GM12878 (cell line): ENCODE measurements around the gene SOX9. TPM values are rescaled to one million over a fixed set of nuclear protein-coding genes. Genes with fewer than 3 reads are reported as not detected.

Experiments used
- ATAC-seq: fragments of 200-7000 bp; cut with Tn5 transposase; 3 replicates; pipeline ENCODE4 v1.9.1; 2020; ENCODE audit warnings: mild to moderate bottlenecking, moderate library complexity
- BruUV-seq: library from RNA; stranded (reverse); fragments of 400-500 nt; replicated peaks from 2 replicates; lab custom pipeline; 2021; lab: Mats Ljungman, UMichigan
- CTCF ChIA-PET: fragments of 300-600 bp; sonication (Branson Sonifier 250); formaldehyde crosslinking; extraction: SDS; loops from one replicate; lab custom pipeline; 2021; ENCODE audit warnings: inconsistent platforms; lab: Yijun Ruan, JAX
- POLR2A ChIA-PET: fragments of 350-600 bp; formaldehyde crosslinking; extraction: SDS; loops from one replicate; lab custom pipeline; 2021; ENCODE audit warnings: inconsistent platforms; lab: Charles Lee
- RAD21 ChIA-PET: fragments of 300-600 bp; sonication (Branson Sonifier 250); formaldehyde crosslinking; loops from one replicate; lab custom pipeline; 2023; ENCODE audit warnings: antibody characterized with exemption; ENCODE audit not compliant: unreplicated experiment; lab: Charles Lee
- SMC1A ChIA-PET: fragments of 300-600 bp; sonication (Branson Sonifier 250); formaldehyde crosslinking; loops from one replicate; lab custom pipeline; 2023; ENCODE audit not compliant: unreplicated experiment, uncharacterized antibody; lab: Charles Lee
- DNase-seq: peaks from one replicate; pipeline ENCODE4 v3.0.0-alpha.2; 2011; ENCODE audit warnings: low read depth, low spot score
- FAIRE-seq: peaks from 3 replicates; lab custom pipeline; 2011; peaks lifted over from hg19 to GRCh38; lab: Jason Lieb, UNC
- H2AFZ ChIP-seq: 2 replicates; pipeline ENCODE4 v1.6.0; 2011; ENCODE audit warnings: low read depth, low read length, control low read depth; ENCODE audit not compliant: control insufficient read depth
- H3K27ac ChIP-seq: 2 replicates; pipeline ENCODE4 v1.5.1; 2011; ENCODE audit warnings: control low read depth; ENCODE audit not compliant: control insufficient read depth, insufficient read depth
- H3K27me3 ChIP-seq, 2 experiments: replicated peaks in 1 of 2; 2 replicates each; pipeline versions ENCODE4 v1.6.0 to v1.6.1; 2011; ENCODE audit warnings: low read length in 1 of 2; ENCODE audit not compliant: control insufficient read depth in 2 of 2, insufficient read depth in 2 of 2
- H3K36me3 ChIP-seq, 2 experiments: 2 replicates each; pipeline ENCODE4 v1.5.1; 2011; ENCODE audit warnings: low read length in 1 of 2; ENCODE audit not compliant: control insufficient read depth in 2 of 2, insufficient read depth in 2 of 2
- H3K4me1 ChIP-seq: 2 replicates; pipeline ENCODE4 v1.6.1; 2011; ENCODE audit warnings: mild to moderate bottlenecking, low read length, moderate library complexity, mixed read lengths; ENCODE audit not compliant: control insufficient read depth, insufficient read depth
- H3K4me2 ChIP-seq: 2 replicates; pipeline ENCODE4 v1.6.0; 2011; ENCODE audit warnings: control low read depth; ENCODE audit not compliant: control insufficient read depth, insufficient read depth
- H3K4me3 ChIP-seq: fragments of 200-600 bp; sonication (generic); 2 replicates; pipeline ENCODE4 v1.5.1; 2016
- H3K79me2 ChIP-seq: 2 replicates; pipeline ENCODE4 v1.6.0; 2011; ENCODE audit warnings: low read length; ENCODE audit not compliant: control insufficient read depth, insufficient read depth
- H3K9ac ChIP-seq: 2 replicates; pipeline ENCODE4 v1.8.0; 2011; ENCODE audit warnings: low read length, control low read depth, mixed read lengths; ENCODE audit not compliant: control insufficient read depth, insufficient read depth
- H3K9me3 ChIP-seq: replicated peaks from 3 replicates; pipeline ENCODE4 v1.5.1; 2011; ENCODE audit warnings: mild to moderate bottlenecking, low read length; ENCODE audit not compliant: control insufficient read depth, insufficient read depth
- H4K20me1 ChIP-seq: 2 replicates; pipeline ENCODE4 v1.6.0; 2011; ENCODE audit not compliant: control insufficient read depth, insufficient read depth
- ATF7 ChIP-seq: fragments of 450-650 bp; IDR thresholded peaks from 2 replicates; pipeline ENCODE4 v1.6.1; 2016; ENCODE audit warnings: low read depth, mild to moderate bottlenecking
- BACH1 ChIP-seq: fragments of 450-650 bp; IDR thresholded peaks from 2 replicates; pipeline ENCODE4 v1.6.1; 2017; ENCODE audit warnings: mild to moderate bottlenecking, borderline replicate concordance
- CHD2 ChIP-seq: IDR thresholded peaks from 2 replicates; pipeline ENCODE4 v1.6.1; 2011; ENCODE audit warnings: low read depth, low read length, improper control_type of control experiment, borderline replicate concordance
- FOXM1 ChIP-seq: IDR thresholded peaks from 2 replicates; pipeline ENCODE4 v1.6.1; 2012; ENCODE audit warnings: low read depth, mild to moderate bottlenecking, inconsistent platforms, low read length, moderate library complexity
- MXI1 ChIP-seq: fragments of 150-350 bp; IDR thresholded peaks from 2 replicates; pipeline ENCODE4 v1.6.1; 2011; ENCODE audit warnings: low read depth, mild to moderate bottlenecking, inconsistent platforms, low read length, improper control_type of control experiment
- PAX5 ChIP-seq: IDR thresholded peaks from 2 replicates; pipeline ENCODE4 v1.6.1; 2011; ENCODE audit warnings: low read depth, low read length, borderline replicate concordance
- POLR2AphosphoS2 ChIP-seq: IDR thresholded peaks from 2 replicates; pipeline ENCODE4 v1.6.1; 2011; ENCODE audit warnings: low read depth, mild to moderate bottlenecking, low read length, improper control_type of control experiment, moderate library complexity
- SMC3 ChIP-seq: IDR thresholded peaks from 2 replicates; pipeline ENCODE4 v1.6.1; 2011; ENCODE audit warnings: low read length, improper control_type of control experiment, borderline replicate concordance
- WGBS: methylation state at CpG from one replicate; pipeline ENCODE4 v1.1.6; 2016; ENCODE audit warnings: low lambda C conversion rate; ENCODE audit not compliant: insufficient replicate concordance, insufficient coverage; ENCODE audit errors: missing lambda C conversion rate; 5-methylcytosine and 5-hydroxymethylcytosine counted together
- in situ Hi-C: fragments of 300-500 bp; cut with MboI; formaldehyde crosslinking; loops from 9 replicates; pipeline ENCODE4 v1.14.3; 2018; ENCODE audit warnings: mixed read lengths
- intact Hi-C: fragments of 100-400 bp; cut with micrococcal nuclease; formaldehyde crosslinking; loops from one replicate; pipeline ENCODE4 v1.14.2; 2022; ENCODE audit not compliant: unreplicated experiment
- polyA plus RNA-seq, 11 experiments: library from polyadenylated mRNA; depleted of rRNA in 4 of 11; unstranded in 6 of 11; stranded (reverse) in 5 of 11; fragments of >200 nt; fragmentation: Nextera tagmentation in 4 of 11; fragmentation: Illumina TruSeq in 1 of 11; extraction: Ambion mirVana in 4 of 11; extraction: Trizol in 1 of 11; gene quantifications; 1 replicate in 1 of 11; 2 replicates in 10 of 11; pipeline versions ENCODE4 v1.2.1 to v1.2.3, GENCODE V29; 2011 to 2016; ENCODE audit warnings: inconsistent platforms in 2 of 11, missing spikeins in 2 of 11, low read depth in 1 of 11
- total RNA-seq, 4 experiments: library from RNA; depleted of rRNA in 3 of 4; stranded (reverse); fragments of >200 nt in 3 of 4; fragmentation: Illumina TruSeq in 1 of 4; extraction: Trizol in 1 of 4; gene quantifications; 2 replicates each; pipeline versions ENCODE4 v1.2.1 to v1.2.3, GENCODE V29; 2013 to 2021
- TF ChIP-seq, protein P1 (sequence below): IDR thresholded peaks from 2 replicates; pipeline ENCODE4 v1.6.1; 2012; ENCODE audit warnings: low read length, inconsistent platforms
- TF ChIP-seq, protein P2 (sequence below): fragments of 450-650 bp; conservative IDR thresholded peaks from 2 replicates; pipeline ENCODE4 v1.6.1; 2017; ENCODE audit warnings: mild to moderate bottlenecking, moderate library complexity

SOX9 gene
- total and polyA plus RNA-seq, 10 of the 15 experiments (the other 5 are each of a cell fraction or from before 2014, with no cell fraction given), result 1.2 to 19.0 (median 5.5) TPM

GRCh38 chr17:72124438-72124775, 3.6 kb downstream of the SOX9 start:
- TF ChIP-seq ATF7, result no peak
- no peak for TF ChIP-seq PAX5
- TF ChIP-seq, all 136 proteins: peak for 0
- ChIA-PET SMC1A (interaction anchor here (0.7 to 1.8 kb wide), 5 partner anchors 8 to 20 kb away, joined by 3 to 5 read pairs (median 3); no protein-coding TSS in a partner anchor), CTCF (interaction anchor here (1.1 kb wide), 1 partner anchor 239 kb away, joined by 3 read pairs; no protein-coding TSS in a partner anchor), POLR2A (interaction anchor here (0.5 kb wide), 1 partner anchor 39 kb away, joined by 3 read pairs; no protein-coding TSS in a partner anchor), RAD21 (interaction anchor here (0.8 to 1.0 kb wide), 2 partner anchors 200 to 414 kb away, joined by 3 to 4 read pairs; no protein-coding TSS in a partner anchor)
- ATAC-seq, result no peak
- no peak overlapping the region for H3K27ac ChIP-seq
- no peaks in the 10 kb centered on the region for H3K4me1 ChIP-seq
- no peak overlapping the region for H2AFZ ChIP-seq
- H3K9me3 ChIP-seq, result no peaks in the 10 kb centered on the region
- in situ Hi-C loops, result loop anchor here (10.0 kb wide), 2 partner anchors 300 to 390 kb away; no protein-coding TSS in a partner anchor
- no peak overlapping the region; the same call in 1 of the 2 replicates for H3K4me3 ChIP-seq
- no TSS peak for BruUV-seq
- 69% methylated on average over 7 of the region's 7 CpGs for WGBS
- no peaks in the 10 kb centered on the region for H4K20me1 ChIP-seq
- 0 out of 4 replicates have a peak, but pooled peaks cover 0 to 1% of the 10 kb centered on the region in 2 experiments for H3K27me3 ChIP-seq
- no peak overlapping the region for H3K9ac ChIP-seq
- H3K36me3 ChIP-seq, result peaks cover 3 to 5% of the 10 kb centered on the region in 2 experiments; a peak in 3 of 4 replicates
- H3K79me2 ChIP-seq, result peaks cover 25% of the 10 kb centered on the region
- FAIRE-seq, result no peak
- intact Hi-C loops, result loop anchor here (5.0 kb wide), 2 partner anchors 283 to 393 kb away; no protein-coding TSS in a partner anchor
- DNase-seq, result no peak
- no peak overlapping the region; the same call in 1 of the 2 replicates for H3K4me2 ChIP-seq

DNA sequence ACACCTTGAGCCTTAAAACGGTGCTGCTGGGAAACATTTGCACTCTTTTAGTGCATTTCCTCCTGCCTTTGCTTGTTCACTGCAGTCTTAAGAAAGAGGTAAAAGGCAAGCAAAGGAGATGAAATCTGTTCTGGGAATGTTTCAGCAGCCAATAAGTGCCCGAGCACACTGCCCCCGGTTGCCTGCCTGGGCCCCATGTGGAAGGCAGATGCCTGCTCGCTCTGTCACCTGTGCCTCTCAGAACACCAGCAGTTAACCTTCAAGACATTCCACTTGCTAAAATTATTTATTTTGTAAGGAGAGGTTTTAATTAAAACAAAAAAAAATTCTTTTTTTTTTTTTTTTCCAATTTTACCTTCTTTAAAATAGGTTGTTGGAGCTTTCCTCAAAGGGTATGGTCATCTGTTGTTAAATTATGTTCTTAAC, 4.4 kb downstream of the SOX9 start:
- ChIA-PET CTCF (interaction anchor here (0.7 kb wide), 2 partner anchors 20 to 490 kb away, joined by 3 read pairs; no protein-coding TSS in a partner anchor), SMC1A (interaction anchor here (0.7 to 1.8 kb wide), 4 partner anchors 9 to 19 kb away, joined by 3 to 5 read pairs (median 4); no protein-coding TSS in a partner anchor), POLR2A (interaction anchor here (0.6 kb wide), 1 partner anchor 339 kb away, joined by 3 read pairs; no protein-coding TSS in a partner anchor), RAD21 (interaction anchor here (1.0 kb wide), 1 partner anchor 413 kb away, joined by 4 read pairs; no protein-coding TSS in a partner anchor)
- ATAC-seq, result no peak
- Histone ChIP-seq H2AFZ (no peak overlapping the region), H3K27me3 (no peaks in the 10 kb centered on the region), H3K9me3 (no peaks in the 10 kb centered on the region), H3K4me2 (peak overlapping the region; percentile 20; the same call in 1 of the 2 replicates), H3K27ac (no peak overlapping the region), H3K4me3 (no peak overlapping the region), H3K9ac (no peak overlapping the region), H4K20me1 (no peaks in the 10 kb centered on the region), H3K4me1 (no peaks in the 10 kb centered on the region), H3K79me2 (peaks cover 25% of the 10 kb centered on the region), H3K36me3 (peaks cover 3 to 5% of the 10 kb centered on the region in 2 experiments; a peak in 3 of 4 replicates)
- no TSS peak for BruUV-seq
- 73% methylated on average over 4 of the region's 4 CpGs for WGBS
- intact Hi-C loops (no loop called here), in situ Hi-C loops (loop anchor here (10.0 kb wide), 2 partner anchors 300 to 390 kb away; no protein-coding TSS in a partner anchor)
- TF ChIP-seq POLR2AphosphoS2 (0 out of 2 replicates have a peak, but pooled peaks have one; percentile 17), SMC3 (no peak), CHD2 (no peak), FOXM1 (no peak), BACH1 (0 out of 2 replicates have a peak, but pooled peaks have one; percentile 21), MXI1 (0 out of 2 replicates have a peak, but pooled peaks have one; percentile 18)
- TF ChIP-seq, protein P1, sequence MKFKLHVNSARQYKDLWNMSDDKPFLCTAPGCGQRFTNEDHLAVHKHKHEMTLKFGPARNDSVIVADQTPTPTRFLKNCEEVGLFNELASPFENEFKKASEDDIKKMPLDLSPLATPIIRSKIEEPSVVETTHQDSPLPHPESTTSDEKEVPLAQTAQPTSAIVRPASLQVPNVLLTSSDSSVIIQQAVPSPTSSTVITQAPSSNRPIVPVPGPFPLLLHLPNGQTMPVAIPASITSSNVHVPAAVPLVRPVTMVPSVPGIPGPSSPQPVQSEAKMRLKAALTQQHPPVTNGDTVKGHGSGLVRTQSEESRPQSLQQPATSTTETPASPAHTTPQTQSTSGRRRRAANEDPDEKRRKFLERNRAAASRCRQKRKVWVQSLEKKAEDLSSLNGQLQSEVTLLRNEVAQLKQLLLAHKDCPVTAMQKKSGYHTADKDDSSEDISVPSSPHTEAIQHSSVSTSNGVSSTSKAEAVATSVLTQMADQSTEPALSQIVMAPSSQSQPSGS, result no peak
- TF ChIP-seq, protein P2, sequence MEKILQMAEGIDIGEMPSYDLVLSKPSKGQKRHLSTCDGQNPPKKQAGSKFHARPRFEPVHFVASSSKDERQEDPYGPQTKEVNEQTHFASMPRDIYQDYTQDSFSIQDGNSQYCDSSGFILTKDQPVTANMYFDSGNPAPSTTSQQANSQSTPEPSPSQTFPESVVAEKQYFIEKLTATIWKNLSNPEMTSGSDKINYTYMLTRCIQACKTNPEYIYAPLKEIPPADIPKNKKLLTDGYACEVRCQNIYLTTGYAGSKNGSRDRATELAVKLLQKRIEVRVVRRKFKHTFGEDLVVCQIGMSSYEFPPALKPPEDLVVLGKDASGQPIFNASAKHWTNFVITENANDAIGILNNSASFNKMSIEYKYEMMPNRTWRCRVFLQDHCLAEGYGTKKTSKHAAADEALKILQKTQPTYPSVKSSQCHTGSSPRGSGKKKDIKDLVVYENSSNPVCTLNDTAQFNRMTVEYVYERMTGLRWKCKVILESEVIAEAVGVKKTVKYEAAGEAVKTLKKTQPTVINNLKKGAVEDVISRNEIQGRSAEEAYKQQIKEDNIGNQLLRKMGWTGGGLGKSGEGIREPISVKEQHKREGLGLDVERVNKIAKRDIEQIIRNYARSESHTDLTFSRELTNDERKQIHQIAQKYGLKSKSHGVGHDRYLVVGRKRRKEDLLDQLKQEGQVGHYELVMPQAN, result no peak
- DNase-seq, result no peak
- no peak for FAIRE-seq
